Islet of Langerhans (tissue), 1 donor: Measurements from ENCODE around the gene ARFRP1.

Experiments used
- FAIRE-seq: peaks from one replicate; lab custom pipeline; 2011; peaks lifted over from hg19 to GRCh38; lab: Jason Lieb, UNC

The ARFRP1 gene

GRCh38 chr20:63707558-63708300, at the start of gene ARFRP1, which contains the start of gene ZGPAT:
TSS of gene ARFRP1 (minus strand) at chr20:63707976. CDS start at chr20:63707091, 885 bp downstream.
TSS of gene ZGPAT (plus strand) at chr20:63708039. CDS start at chr20:63708581, 542 bp downstream.
- no peak for FAIRE-seq

- no peak for FAIRE-seq
Observed at GRCh38 chr20:63756648-63756991, 48.8 kb upstream of the ARFRP1 start.

- no peak for FAIRE-seq
Observed at GRCh38 chr20:63755933-63756647, 48.3 kb upstream of the ARFRP1 start.

GRCh38 chr20:63754008-63754407, 46.2 kb upstream of the ARFRP1 start:
- no peak for FAIRE-seq

GRCh38 chr20:63753381-63753780, 45.6 kb upstream of the ARFRP1 start:
- no peak for FAIRE-seq

- FAIRE-seq: no peak
Observed at GRCh38 chr20:63752411-63753101, 44.8 kb upstream of the ARFRP1 start.

- FAIRE-seq: no peak
Observed at GRCh38 chr20:63751471-63752271, 43.9 kb upstream of the ARFRP1 start.

GRCh38 chr20:63750807-63751470, 43.2 kb upstream of the ARFRP1 start:
- FAIRE-seq: no peak

GRCh38 chr20:63749597-63750508, 42.1 kb upstream of the ARFRP1 start:
- no peak for FAIRE-seq

GRCh38 chr20:63748934-63749270, 41.1 kb upstream of the ARFRP1 start:
- FAIRE-seq: no peak

GRCh38 chr20:63748070-63748933, 40.5 kb upstream of the ARFRP1 start:
- FAIRE-seq: no peak

GRCh38 chr20:63747622-63748069, 39.9 kb upstream of the ARFRP1 start:
- no peak for FAIRE-seq

- FAIRE-seq: no peak
Observed at GRCh38 chr20:63746751-63747315, 39.1 kb upstream of the ARFRP1 start.

GRCh38 chr20:63745961-63746731, 38.4 kb upstream of the ARFRP1 start:
- FAIRE-seq: no peak

GRCh38 chr20:63745424-63745805, 37.6 kb upstream of the ARFRP1 start:
- FAIRE-seq: no peak

GRCh38 chr20:63744574-63745423, 37.0 kb upstream of the ARFRP1 start:
- no peak for FAIRE-seq

- no peak for FAIRE-seq
Observed at GRCh38 chr20:63744158-63744557, 36.4 kb upstream of the ARFRP1 start.
